Chondrocyte (in vitro differentiated cells): Measurements from ENCODE around the gene SUSD4. TPM values are rescaled to one million over a fixed set of nuclear protein-coding genes. Genes with fewer than 3 reads are reported as not detected.

Source experiments
- DNase-seq: peaks from one replicate; pipeline ENCODE4 v3.0.0; 2021; ENCODE audit warnings: mixed read lengths, low spot score
- H3K27ac Mint-ChIP-seq: one replicate; pipeline ENCODE4 v1.8.0; 2021; ENCODE audit warnings: mild to moderate bottlenecking, moderate library complexity, mixed read lengths; ENCODE audit not compliant: unreplicated experiment
- H3K27me3 Mint-ChIP-seq: 2 replicates; pipeline ENCODE4 v1.8.0; 2021; ENCODE audit warnings: low read depth, mixed read lengths
- H3K36me3 Mint-ChIP-seq: 2 replicates; pipeline ENCODE4 v1.8.0; 2021; ENCODE audit warnings: low read depth, mixed read lengths
- H3K4me1 Mint-ChIP-seq: 2 replicates; pipeline ENCODE4 v1.8.0; 2021; ENCODE audit warnings: low read depth, mild to moderate bottlenecking, mixed read lengths
- H3K4me3 Mint-ChIP-seq: one replicate; pipeline ENCODE4 v1.8.0; 2021; ENCODE audit warnings: mild to moderate bottlenecking, moderate library complexity, mixed read lengths; ENCODE audit not compliant: unreplicated experiment
- H3K9me3 Mint-ChIP-seq: 2 replicates; pipeline ENCODE4 v1.8.0; 2021; ENCODE audit warnings: low read depth, mixed read lengths
- total RNA-seq: library from RNA; stranded (reverse); gene quantifications from 3 replicates; pipeline ENCODE4 v1.2.1, GENCODE V29; 2021
- TF ChIP-seq, protein P1 (sequence below): fragments of 200-600 bp; sonication (generic); IDR thresholded peaks from 2 replicates; pipeline ENCODE4 v1.5.0; 2021; ENCODE audit warnings: antibody characterized with exemption, mild to moderate bottlenecking, moderate library complexity

The SUSD4 gene
- total RNA-seq, 1 donor from 2014 or later, result 0.42 TPM

GRCh38 chr1:223264983-223265908 lies 98.7 kb downstream of the SUSD4 start:
- Mint-ChIP-seq H3K36me3 (no peaks in the 10 kb centered on the region), H3K4me3 (no peak overlapping the region), H3K27ac (no peak overlapping the region), H3K4me1 (no peaks in the 10 kb centered on the region), H3K27me3 (peaks cover 15% of the 10 kb centered on the region), H3K9me3 (no peaks in the 10 kb centered on the region)
- DNase-seq, result no peak
- TF ChIP-seq, protein P1, sequence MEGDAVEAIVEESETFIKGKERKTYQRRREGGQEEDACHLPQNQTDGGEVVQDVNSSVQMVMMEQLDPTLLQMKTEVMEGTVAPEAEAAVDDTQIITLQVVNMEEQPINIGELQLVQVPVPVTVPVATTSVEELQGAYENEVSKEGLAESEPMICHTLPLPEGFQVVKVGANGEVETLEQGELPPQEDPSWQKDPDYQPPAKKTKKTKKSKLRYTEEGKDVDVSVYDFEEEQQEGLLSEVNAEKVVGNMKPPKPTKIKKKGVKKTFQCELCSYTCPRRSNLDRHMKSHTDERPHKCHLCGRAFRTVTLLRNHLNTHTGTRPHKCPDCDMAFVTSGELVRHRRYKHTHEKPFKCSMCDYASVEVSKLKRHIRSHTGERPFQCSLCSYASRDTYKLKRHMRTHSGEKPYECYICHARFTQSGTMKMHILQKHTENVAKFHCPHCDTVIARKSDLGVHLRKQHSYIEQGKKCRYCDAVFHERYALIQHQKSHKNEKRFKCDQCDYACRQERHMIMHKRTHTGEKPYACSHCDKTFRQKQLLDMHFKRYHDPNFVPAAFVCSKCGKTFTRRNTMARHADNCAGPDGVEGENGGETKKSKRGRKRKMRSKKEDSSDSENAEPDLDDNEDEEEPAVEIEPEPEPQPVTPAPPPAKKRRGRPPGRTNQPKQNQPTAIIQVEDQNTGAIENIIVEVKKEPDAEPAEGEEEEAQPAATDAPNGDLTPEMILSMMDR, result no peak

- no peaks in the 10 kb centered on the region for H3K9me3 Mint-ChIP-seq
- H3K27ac Mint-ChIP-seq, result no peak overlapping the region
- H3K4me3 Mint-ChIP-seq, result no peak overlapping the region
- no peak for DNase-seq
- no peaks in the 10 kb centered on the region for H3K4me1 Mint-ChIP-seq
- H3K36me3 Mint-ChIP-seq, result no peaks in the 10 kb centered on the region
- peaks cover 15% of the 10 kb centered on the region for H3K27me3 Mint-ChIP-seq
- TF ChIP-seq, protein P1, result no peak
These were observed 99.4 kb downstream of the SUSD4 start for GRCh38 chr1:223264529-223264928.

DNA sequence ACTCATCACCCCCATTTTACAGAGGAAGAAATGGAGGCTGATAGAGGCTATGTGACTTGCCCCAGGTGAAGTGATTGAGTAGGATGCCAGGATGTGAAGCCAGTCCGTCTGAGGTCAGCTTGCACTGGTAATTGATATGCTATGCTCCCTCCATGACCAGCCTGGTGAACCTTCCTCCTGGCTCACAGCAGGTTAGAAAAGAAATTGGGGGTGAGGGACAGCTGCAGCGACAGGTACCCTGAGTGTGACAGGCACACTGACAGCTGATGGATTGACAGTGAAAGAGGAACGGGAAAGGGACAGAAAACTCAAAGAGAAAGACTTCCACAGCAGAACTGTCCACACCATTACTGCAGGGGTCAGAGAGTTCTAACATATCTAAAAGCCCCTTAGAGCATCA lies 102.1 kb downstream of the SUSD4 start:
- TF ChIP-seq, protein P1, result no peak
- H3K4me1 Mint-ChIP-seq, result no peaks in the 10 kb centered on the region
- no peak overlapping the region for H3K27ac Mint-ChIP-seq
- H3K36me3 Mint-ChIP-seq, result no peaks in the 10 kb centered on the region
- H3K9me3 Mint-ChIP-seq, result no peaks in the 10 kb centered on the region
- H3K27me3 Mint-ChIP-seq, result peaks cover 8% of the 10 kb centered on the region
- no peak for DNase-seq
- H3K4me3 Mint-ChIP-seq, result no peak overlapping the region

GRCh38 chr1:223260712-223261111 lies 103.3 kb downstream of the SUSD4 start:
- no peaks in the 10 kb centered on the region for H3K9me3 Mint-ChIP-seq
- peaks cover 8% of the 10 kb centered on the region for H3K27me3 Mint-ChIP-seq
- TF ChIP-seq, protein P1, result no peak
- no peaks in the 10 kb centered on the region for H3K36me3 Mint-ChIP-seq
- H3K27ac Mint-ChIP-seq, result no peak overlapping the region
- no peak for DNase-seq
- H3K4me1 Mint-ChIP-seq, result no peaks in the 10 kb centered on the region
- H3K4me3 Mint-ChIP-seq, result no peak overlapping the region

GRCh38 chr1:223259462-223259861 lies 104.5 kb downstream of the SUSD4 start:
- DNase-seq, result no peak
- Mint-ChIP-seq H3K9me3 (no peaks in the 10 kb centered on the region), H3K27ac (no peak overlapping the region), H3K36me3 (no peaks in the 10 kb centered on the region), H3K4me3 (no peak overlapping the region), H3K27me3 (peaks cover 10% of the 10 kb centered on the region), H3K4me1 (no peaks in the 10 kb centered on the region)
- TF ChIP-seq, protein P1, result no peak
